ENCODE results near the gene CHST9.

The CHST9 gene

DNA sequence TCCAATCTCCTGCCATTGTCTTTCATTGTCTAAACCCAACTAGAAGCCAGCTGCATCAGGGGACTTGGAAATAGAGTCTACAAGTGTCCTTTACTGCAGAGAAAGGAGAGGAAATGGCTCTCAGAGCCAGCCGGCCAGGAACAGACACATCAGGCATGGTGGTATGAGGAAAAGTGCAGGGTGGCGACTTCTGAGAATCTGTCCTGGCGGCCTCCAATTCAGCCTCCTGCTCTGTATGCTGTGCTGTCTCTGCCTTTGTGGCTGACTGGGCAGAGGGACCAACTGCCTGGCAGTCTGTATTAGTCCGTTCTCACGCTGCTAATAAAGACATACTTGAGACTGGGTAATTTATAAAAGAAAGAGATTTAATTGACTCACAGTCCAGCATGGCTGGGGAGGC, 282.8 kb downstream of the CHST9 start:
- peaks cover 16% of the 10 kb centered on the region for H3K9me3 Mint-ChIP-seq
- no peak overlapping the region for H3K27ac Mint-ChIP-seq
- H3K27me3 Mint-ChIP-seq (ENCODE audit: low read depth) = no peaks in the 10 kb centered on the region
- no peak for DNase-seq (ENCODE audit: low spot score)
- H3K4me3 Mint-ChIP-seq = no peak overlapping the region
- H3K36me3 Mint-ChIP-seq (ENCODE audit: low read depth) = no peaks in the 10 kb centered on the region
- H3K4me1 Mint-ChIP-seq (ENCODE audit: low read depth) = no peaks in the 10 kb centered on the region

GRCh38 chr18:26901020-26901419, 284.1 kb downstream of the CHST9 start:
- Mint-ChIP-seq H3K27me3 (ENCODE audit: low read depth) (no peaks in the 10 kb centered on the region), H3K9me3 (peaks cover 16% of the 10 kb centered on the region), H3K36me3 (ENCODE audit: low read depth) (no peaks in the 10 kb centered on the region), H3K4me1 (ENCODE audit: low read depth) (no peaks in the 10 kb centered on the region), H3K27ac (no peak overlapping the region), H3K4me3 (no peak overlapping the region)
- no peak for DNase-seq (ENCODE audit: low spot score)

- no peak for DNase-seq (ENCODE audit: low spot score)
- no peaks in the 10 kb centered on the region for H3K27me3 Mint-ChIP-seq (ENCODE audit: low read depth)
- no peaks in the 10 kb centered on the region for H3K4me1 Mint-ChIP-seq (ENCODE audit: low read depth)
- no peaks in the 10 kb centered on the region for H3K36me3 Mint-ChIP-seq (ENCODE audit: low read depth)
- no peaks in the 10 kb centered on the region for H3K9me3 Mint-ChIP-seq
- H3K4me3 Mint-ChIP-seq = no peak overlapping the region
- no peak overlapping the region for H3K27ac Mint-ChIP-seq
Observed at GRCh38 chr18:26894426-26894825, 290.7 kb downstream of the CHST9 start.

DNA sequence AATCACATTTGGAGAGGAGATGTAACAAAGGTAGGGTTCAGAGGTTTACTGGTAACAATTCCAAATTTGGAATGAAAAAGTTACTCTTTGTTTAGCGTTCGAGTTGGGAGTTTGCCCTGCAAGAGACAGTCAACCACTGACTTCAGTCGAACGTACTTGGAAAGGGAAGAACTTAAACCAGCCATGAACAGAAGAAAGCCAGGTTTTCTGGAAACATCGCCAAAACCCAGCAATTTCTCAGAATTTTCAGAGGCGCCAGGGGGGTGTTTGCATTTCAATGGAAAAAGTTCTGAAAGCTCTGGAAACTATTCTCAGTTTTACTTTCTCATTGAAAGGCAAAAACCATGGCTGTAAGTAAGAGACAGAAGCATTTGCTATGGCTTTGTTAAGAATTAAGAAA, 291.1 kb downstream of the CHST9 start:
- Mint-ChIP-seq H3K27me3 (ENCODE audit: low read depth) (no peaks in the 10 kb centered on the region), H3K4me1 (ENCODE audit: low read depth) (no peaks in the 10 kb centered on the region), H3K4me3 (no peak overlapping the region), H3K9me3 (no peaks in the 10 kb centered on the region), H3K36me3 (ENCODE audit: low read depth) (no peaks in the 10 kb centered on the region), H3K27ac (no peak overlapping the region)
- no peak for DNase-seq (ENCODE audit: low spot score)

DNA sequence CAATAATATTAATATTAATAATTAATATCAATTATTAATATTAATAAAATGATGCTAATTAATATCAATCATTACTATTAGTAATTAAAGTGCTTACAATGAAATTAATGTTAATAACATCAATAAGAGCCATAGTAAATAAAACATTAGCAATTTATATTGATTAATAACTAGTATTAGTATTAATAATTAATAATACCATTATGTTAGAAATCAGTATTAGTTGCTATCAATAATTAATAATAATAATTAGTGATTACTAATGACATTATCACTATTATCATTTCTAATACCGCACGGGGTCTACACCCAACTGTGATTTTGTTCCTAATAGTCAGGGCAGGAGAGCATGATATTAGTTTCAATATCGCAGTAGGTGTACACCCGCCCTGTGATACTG, 296.8 kb downstream of the CHST9 start:
- no peak for DNase-seq (ENCODE audit: low spot score)
- Mint-ChIP-seq H3K4me3 (no peak overlapping the region), H3K9me3 (no peaks in the 10 kb centered on the region), H3K27ac (no peak overlapping the region), H3K36me3 (ENCODE audit: low read depth) (no peaks in the 10 kb centered on the region), H3K4me1 (ENCODE audit: low read depth) (no peaks in the 10 kb centered on the region), H3K27me3 (ENCODE audit: low read depth) (no peaks in the 10 kb centered on the region)

DNA sequence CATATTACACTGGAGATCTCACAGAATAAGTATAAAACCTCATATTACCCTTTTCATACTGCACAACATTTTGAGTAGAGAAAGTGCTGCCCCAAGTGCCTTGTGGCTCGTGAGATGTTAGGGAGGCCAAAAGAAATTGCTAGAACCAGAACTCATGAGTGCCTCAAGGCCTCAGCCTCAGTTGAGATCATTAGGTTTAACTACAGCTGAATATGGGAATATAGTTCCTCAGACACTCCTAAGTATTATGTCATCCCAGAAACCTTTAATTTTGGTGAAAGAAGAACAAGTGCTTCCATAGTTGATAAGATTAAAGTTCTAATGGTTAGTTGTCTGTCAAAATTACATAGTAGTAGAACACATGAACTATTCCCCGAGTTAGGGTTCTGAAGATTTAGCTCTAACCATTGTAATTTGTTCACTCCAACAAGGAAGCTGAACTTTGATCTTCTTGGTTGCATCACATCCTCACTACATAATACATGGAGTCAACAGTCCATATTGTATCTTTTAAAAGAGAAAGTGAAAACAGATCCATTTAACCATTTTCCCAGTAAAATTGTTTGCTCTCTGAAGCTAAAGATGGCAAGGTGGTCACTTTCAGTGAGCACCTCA, 310.0 kb downstream of the CHST9 start:
- DNase-seq (ENCODE audit: low spot score) = no peak
- Mint-ChIP-seq H3K4me1 (ENCODE audit: low read depth) (no peaks in the 10 kb centered on the region), H3K36me3 (ENCODE audit: low read depth) (no peaks in the 10 kb centered on the region), H3K4me3 (no peak overlapping the region), H3K9me3 (no peaks in the 10 kb centered on the region), H3K27me3 (ENCODE audit: low read depth) (no peaks in the 10 kb centered on the region), H3K27ac (no peak overlapping the region)

GRCh38 chr18:26874283-26874682, 310.8 kb downstream of the CHST9 start:
- no peaks in the 10 kb centered on the region for H3K36me3 Mint-ChIP-seq (ENCODE audit: low read depth)
- DNase-seq (ENCODE audit: low spot score) = no peak
- H3K27ac Mint-ChIP-seq = no peak overlapping the region
- H3K4me3 Mint-ChIP-seq = no peak overlapping the region
- H3K27me3 Mint-ChIP-seq (ENCODE audit: low read depth) = no peaks in the 10 kb centered on the region
- no peaks in the 10 kb centered on the region for H3K9me3 Mint-ChIP-seq
- no peaks in the 10 kb centered on the region for H3K4me1 Mint-ChIP-seq (ENCODE audit: low read depth)

DNA sequence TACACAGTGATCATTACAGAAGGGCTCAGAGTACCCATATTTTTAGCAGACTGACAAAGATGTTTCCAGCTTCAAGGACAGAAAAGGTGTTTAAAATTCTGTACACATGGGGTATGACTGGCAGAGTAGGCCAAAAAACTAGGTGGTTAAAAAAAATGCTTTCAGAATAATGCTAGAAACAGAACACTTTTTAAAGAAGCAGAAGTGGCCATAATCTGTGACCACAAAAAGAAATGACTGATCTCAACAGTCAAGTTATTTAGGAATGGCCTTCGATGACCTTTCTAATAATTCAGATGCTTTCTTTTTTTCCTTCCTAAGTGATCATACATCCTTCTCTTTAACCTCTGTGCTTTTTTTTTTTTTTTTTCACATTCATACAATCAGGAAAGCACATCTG, 315.5 kb downstream of the CHST9 start:
- no peak for DNase-seq (ENCODE audit: low spot score)
- peaks cover 7% of the 10 kb centered on the region for H3K27me3 Mint-ChIP-seq (ENCODE audit: low read depth)

GRCh38 chr18:26868968-26869586, 316.0 kb downstream of the CHST9 start:
- Mint-ChIP-seq H3K4me3 (no peak overlapping the region), H3K36me3 (ENCODE audit: low read depth) (no peaks in the 10 kb centered on the region), H3K27ac (no peak overlapping the region), H3K9me3 (no peaks in the 10 kb centered on the region), H3K27me3 (ENCODE audit: low read depth) (peaks cover 12% of the 10 kb centered on the region), H3K4me1 (ENCODE audit: low read depth) (no peaks in the 10 kb centered on the region)
- DNase-seq (ENCODE audit: low spot score) = no peak

More for the DNA sequence above, 315.5 kb downstream of the CHST9 start:
- Mint-ChIP-seq H3K36me3 (ENCODE audit: low read depth) (no peaks in the 10 kb centered on the region), H3K27ac (no peak overlapping the region), H3K4me3 (no peak overlapping the region), H3K4me1 (ENCODE audit: low read depth) (no peaks in the 10 kb centered on the region), H3K9me3 (no peaks in the 10 kb centered on the region)

- Mint-ChIP-seq H3K4me3 (no peak overlapping the region), H3K27ac (no peak overlapping the region), H3K36me3 (ENCODE audit: low read depth) (no peaks in the 10 kb centered on the region), H3K4me1 (ENCODE audit: low read depth) (peaks cover 2% of the 10 kb centered on the region), H3K9me3 (no peaks in the 10 kb centered on the region), H3K27me3 (ENCODE audit: low read depth) (peaks cover 21% of the 10 kb centered on the region)
- no peak for DNase-seq (ENCODE audit: low spot score)
Observed at GRCh38 chr18:26867471-26867870, 317.6 kb downstream of the CHST9 start.

GRCh38 chr18:26865557-26865956, 319.6 kb downstream of the CHST9 start, which contains the start of gene AQP4:
Gene AQP4 (minus strand): TSS chr18:26865707. CDS start chr18:26865689, 18 bp downstream.
- no peak for DNase-seq (ENCODE audit: low spot score)
- H3K9me3 Mint-ChIP-seq = no peaks in the 10 kb centered on the region
- H3K36me3 Mint-ChIP-seq (ENCODE audit: low read depth) = no peaks in the 10 kb centered on the region
- H3K27ac Mint-ChIP-seq = no peak within 1 kb of the TSS
- peaks cover 21% of the 10 kb centered on the region for H3K27me3 Mint-ChIP-seq (ENCODE audit: low read depth)
- peaks cover 2% of the 10 kb centered on the region for H3K4me1 Mint-ChIP-seq (ENCODE audit: low read depth)
- H3K4me3 Mint-ChIP-seq = no peak within 1 kb of the TSS

GRCh38 chr18:26864658-26865057, 320.4 kb downstream of the CHST9 start:
- peaks cover 21% of the 10 kb centered on the region for H3K27me3 Mint-ChIP-seq (ENCODE audit: low read depth)
- no peak for DNase-seq (ENCODE audit: low spot score)
- peaks cover 2% of the 10 kb centered on the region for H3K4me1 Mint-ChIP-seq (ENCODE audit: low read depth)
- H3K9me3 Mint-ChIP-seq = no peaks in the 10 kb centered on the region
- no peak overlapping the region for H3K27ac Mint-ChIP-seq
- H3K36me3 Mint-ChIP-seq (ENCODE audit: low read depth) = no peaks in the 10 kb centered on the region
- H3K4me3 Mint-ChIP-seq = no peak overlapping the region

- Mint-ChIP-seq H3K9me3 (no peaks in the 10 kb centered on the region), H3K36me3 (ENCODE audit: low read depth) (no peaks in the 10 kb centered on the region), H3K27ac (no peak overlapping the region), H3K4me3 (no peak overlapping the region), H3K27me3 (ENCODE audit: low read depth) (peaks cover 21% of the 10 kb centered on the region), H3K4me1 (ENCODE audit: low read depth) (peaks cover 2% of the 10 kb centered on the region)
- DNase-seq (ENCODE audit: low spot score) = no peak
Observed at GRCh38 chr18:26863921-26864497, 321.1 kb downstream of the CHST9 start.

- Mint-ChIP-seq H3K4me3 (no peak overlapping the region), H3K27me3 (ENCODE audit: low read depth) (peaks cover 21% of the 10 kb centered on the region), H3K27ac (no peak overlapping the region), H3K4me1 (ENCODE audit: low read depth) (peaks cover 2% of the 10 kb centered on the region), H3K36me3 (ENCODE audit: low read depth) (no peaks in the 10 kb centered on the region), H3K9me3 (no peaks in the 10 kb centered on the region)
- no peak for DNase-seq (ENCODE audit: low spot score)
Observed at GRCh38 chr18:26863122-26863879, 321.8 kb downstream of the CHST9 start.

Data from T-helper 2 cell treated with Interferon-gamma antibody and Interleukin-4, amounts not matched to agents 5 μg/mL and 100 μg/mL, for 36 hours (primary cell).